GM18858 (cell line): ENCODE measurements around the gene ATP2B1.

Experiments
- ATAC-seq: cut with Tn5 transposase; IDR thresholded peaks from one replicate; pipeline ENCODE4 v1.9.1; 2021; ENCODE audit not compliant: unreplicated experiment

ATP2B1 gene

DNA sequence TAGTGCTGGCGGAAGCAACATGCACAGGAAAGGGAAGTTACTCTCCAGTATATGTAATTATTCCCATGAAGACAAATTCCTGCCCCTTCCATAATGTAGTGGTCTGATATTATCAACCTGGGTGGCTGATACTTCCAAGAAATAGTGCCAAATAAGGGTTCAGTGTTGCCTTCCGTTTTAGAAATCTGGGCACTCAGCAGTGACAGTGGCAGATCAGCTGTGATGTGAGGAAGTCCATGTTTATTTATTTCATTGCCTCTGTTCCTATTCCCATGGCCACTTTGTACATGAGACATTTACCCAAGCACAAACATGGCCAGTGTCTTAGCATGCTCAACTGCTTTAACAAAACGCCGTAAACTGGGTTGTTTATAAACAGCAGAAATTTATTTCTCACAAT, 162.5 kb downstream of the ATP2B1 start:
- ATAC-seq: no peak

DNA sequence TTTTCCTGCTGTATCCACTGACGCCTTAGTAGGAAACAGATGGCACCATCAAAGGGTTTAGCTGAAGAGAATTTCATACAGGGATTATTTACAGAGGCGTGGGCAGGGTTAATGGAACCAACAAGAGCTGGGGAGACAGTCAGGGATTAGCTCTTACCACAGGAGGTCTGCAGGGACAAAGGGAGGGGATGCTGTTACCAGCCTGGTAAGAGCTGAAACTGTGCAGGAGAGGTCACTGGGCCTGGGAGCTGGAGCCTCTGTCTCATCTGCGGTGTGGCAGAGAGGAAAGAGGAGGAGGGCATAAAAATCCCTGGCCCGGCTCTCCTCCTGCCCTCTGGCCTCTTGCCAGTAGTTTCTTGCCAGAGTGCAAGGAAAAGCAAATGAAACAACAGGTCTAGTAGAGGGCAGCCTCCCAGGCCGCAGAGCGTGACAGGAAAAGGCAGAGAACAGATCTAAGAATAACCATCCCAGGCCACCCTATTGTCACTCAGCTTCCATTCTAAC, 163.9 kb downstream of the ATP2B1 start:
- ATAC-seq: no peak

DNA sequence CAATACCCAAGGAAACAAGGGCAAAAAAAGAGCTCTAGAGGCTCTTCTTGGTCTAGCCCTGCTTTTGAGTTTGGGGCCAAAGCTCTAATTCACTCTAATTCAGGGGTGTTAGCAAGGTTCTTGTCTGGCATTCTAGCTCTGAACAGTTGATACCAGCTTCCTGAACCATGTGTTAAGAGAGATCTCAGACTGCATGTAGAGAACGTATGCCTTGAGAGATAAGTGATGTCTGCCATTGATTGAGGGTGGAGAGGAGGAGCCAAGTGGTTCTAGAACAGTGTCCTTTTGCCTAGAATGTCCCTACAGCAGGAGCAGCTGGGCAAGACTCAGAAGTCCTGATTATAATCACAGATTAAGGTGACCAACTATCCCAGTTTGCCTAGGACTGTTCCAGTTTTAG, 164.6 kb downstream of the ATP2B1 start:
- no peak for ATAC-seq

DNA sequence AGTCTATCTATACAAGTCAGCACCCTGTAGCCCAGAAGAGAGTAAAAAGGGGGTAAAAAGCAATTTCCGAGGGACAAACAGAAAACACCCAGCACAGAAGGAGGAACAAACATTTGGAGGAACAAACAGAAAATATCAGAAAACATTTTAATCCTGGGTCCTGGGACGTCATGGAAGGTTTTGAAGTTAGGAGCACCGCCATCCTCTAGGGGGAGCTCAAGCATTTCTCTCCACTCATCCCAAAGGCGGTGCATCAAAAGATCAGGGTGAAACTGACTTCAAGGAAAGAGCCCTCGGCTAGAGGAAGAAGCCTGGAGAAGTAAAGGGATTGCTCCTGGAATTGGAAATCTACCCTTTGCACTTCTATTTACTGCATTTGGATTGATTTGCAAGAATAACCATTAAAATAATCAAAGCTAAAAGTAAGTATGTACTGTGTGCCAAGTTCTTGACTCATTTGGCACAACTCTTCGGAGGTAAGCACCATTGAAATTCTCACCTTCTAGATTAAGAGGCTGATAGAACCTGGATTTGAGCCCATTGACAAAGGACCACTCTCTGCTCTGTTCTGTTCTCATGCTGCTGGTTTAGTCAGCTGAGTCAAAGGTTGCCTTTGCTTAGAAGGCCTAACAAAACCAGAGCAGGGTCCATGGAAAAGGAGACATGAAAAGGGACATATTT, 165.6 kb downstream of the ATP2B1 start:
- no peak for ATAC-seq

DNA sequence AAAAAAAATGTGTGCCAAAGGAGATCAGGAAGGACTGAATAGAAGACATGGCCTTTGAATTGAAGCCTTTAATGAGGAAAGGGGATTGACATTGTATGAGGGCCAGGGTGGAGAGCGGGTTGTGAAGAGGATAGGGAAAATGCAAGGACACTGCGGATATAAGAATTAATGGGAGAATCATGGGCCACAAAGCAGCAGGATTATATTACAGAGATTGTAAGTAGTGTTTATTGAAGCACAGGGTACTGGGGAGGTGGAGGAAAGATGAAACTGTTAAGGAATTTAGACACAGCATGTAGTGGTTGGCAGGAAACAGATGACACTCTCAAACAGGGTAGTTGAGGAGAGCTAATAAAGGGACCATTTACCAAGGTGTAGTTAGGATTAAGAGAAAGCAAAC, 166.4 kb downstream of the ATP2B1 start:
- no peak for ATAC-seq

DNA sequence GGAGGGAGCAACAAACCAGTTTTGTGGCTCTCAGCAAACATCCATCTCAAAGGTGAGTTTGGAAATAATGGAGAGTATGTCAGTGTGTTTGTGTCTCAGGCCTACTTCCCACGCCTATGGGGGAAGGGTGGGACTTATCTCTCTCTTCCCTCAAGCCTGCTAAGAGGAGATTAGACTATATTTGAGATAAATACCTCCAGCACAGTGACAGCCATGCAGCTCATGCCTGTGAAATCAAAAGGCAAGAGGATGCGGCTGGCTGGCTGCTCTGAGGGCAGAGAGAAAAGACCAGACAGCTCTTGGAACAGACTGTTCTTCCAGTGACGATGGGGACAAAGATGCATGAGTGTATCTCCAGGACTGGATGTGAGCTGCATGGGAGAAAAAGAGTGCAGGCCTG, 168.1 kb downstream of the ATP2B1 start:
- ATAC-seq: no peak

DNA sequence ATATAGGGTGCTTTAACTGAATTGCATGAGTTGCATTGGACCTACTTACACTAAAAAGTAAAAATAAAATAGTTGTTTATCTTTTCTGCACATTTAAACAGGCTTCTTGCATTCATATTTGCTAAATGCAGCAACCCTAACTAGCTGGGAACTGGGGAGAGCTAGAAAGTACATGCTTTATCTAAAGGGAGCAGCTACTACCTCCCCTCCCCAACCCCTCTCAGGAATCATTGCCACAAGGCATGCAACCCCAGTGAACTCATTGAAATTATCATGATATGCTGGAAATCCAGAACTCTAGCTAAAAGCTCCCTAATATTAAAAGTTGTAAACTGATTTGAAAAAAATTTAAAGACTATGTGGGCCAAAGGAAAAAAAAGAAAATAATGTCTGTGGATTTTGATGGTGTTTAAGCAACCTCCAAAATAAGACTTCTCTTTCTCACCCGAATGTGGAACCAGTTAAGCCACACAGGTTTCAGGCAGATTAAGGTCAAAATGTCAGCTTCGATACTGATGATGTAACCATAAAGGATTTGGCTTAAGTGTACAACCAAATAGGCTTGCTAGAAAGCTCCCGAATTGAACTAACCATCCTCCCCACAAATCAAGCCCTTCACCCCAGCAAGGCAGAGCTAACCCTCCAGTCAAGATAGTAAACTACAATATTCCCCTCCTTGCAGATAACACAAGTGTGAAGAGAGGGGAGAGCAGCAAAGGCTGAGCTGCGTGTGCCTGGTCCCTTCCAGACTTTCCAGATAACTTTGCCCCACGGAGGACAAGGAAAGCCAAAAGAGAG, 169.0 kb downstream of the ATP2B1 start:
- no peak for ATAC-seq

DNA sequence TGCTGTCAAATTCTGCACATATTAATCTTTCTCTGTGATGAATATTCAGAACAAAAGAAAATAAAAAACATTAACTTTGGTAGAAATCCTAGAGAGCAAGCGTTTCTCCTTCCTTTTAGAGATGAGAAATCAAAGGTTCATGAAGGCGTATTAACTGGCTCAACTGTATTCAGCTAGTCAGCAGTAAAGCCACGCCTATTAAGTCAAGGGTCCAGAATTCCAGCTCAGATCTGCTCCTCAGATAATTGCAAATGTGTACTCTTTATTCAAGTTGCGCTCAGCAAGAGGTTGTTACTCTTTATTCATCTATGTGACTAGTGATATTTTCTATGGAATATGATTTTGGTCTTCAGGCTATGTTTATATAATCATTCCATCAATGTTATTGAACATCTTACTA, 169.7 kb downstream of the ATP2B1 start:
- no peak for ATAC-seq
